Activated CD4-positive, CD25-positive, alpha-beta regulatory T cell treated with anti-CD3 and anti-CD28 coated beads, Interleukin-2, amount 50 U/mL, for 72 hours (primary cell): Measurements from ENCODE around the gene RIN3.
"Not testable (repeated sequence)": the region's sequence is repeated elsewhere in the genome, so short reads cannot be mapped to it uniquely, and the experiment has no call there.

Source experiments
- DNase-seq: peaks from one replicate; pipeline ENCODE4 v3.0.0; 2021

RIN3 gene

GRCh38 chr14:92675976-92676375 lies 162.4 kb downstream of the RIN3 start:
- DNase-seq, result no peak

- DNase-seq, result no peak
Observed at GRCh38 chr14:92676403-92677086, 163.0 kb downstream of the RIN3 start.

GRCh38 chr14:92677087-92677668 lies 163.6 kb downstream of the RIN3 start:
- peak; percentile 44 for DNase-seq

- DNase-seq, result no peak
Observed at GRCh38 chr14:92677955-92678354, 164.4 kb downstream of the RIN3 start.

- no peak for DNase-seq
Observed at GRCh38 chr14:92678766-92679165, 165.2 kb downstream of the RIN3 start.

- DNase-seq, result no peak
Observed at GRCh38 chr14:92679246-92679645, 165.7 kb downstream of the RIN3 start.

GRCh38 chr14:92680330-92680729 lies 166.7 kb downstream of the RIN3 start:
- not testable (repeated sequence) for DNase-seq

GRCh38 chr14:92680781-92681650 lies 167.4 kb downstream of the RIN3 start:
- peak; percentile 78 for DNase-seq

- DNase-seq, result no peak
Observed at GRCh38 chr14:92683041-92683440, 169.5 kb downstream of the RIN3 start.

- DNase-seq, result no peak
Observed at GRCh38 chr14:92684801-92685560, 171.4 kb downstream of the RIN3 start.

- DNase-seq, result no peak
Observed at GRCh38 chr14:92685784-92686355, 172.3 kb downstream of the RIN3 start.

- DNase-seq, result no peak
Observed at GRCh38 chr14:92686411-92686899, 172.9 kb downstream of the RIN3 start.

GRCh38 chr14:92686900-92687427 lies 173.4 kb downstream of the RIN3 start:
- DNase-seq, result peak; percentile 74

- DNase-seq, result no peak
Observed at GRCh38 chr14:92687681-92688433, 174.3 kb downstream of the RIN3 start.

GRCh38 chr14:92688434-92689375 lies 175.1 kb downstream of the RIN3 start:
- DNase-seq, result no peak

GRCh38 chr14:92690171-92691011 lies 176.8 kb downstream of the RIN3 start:
- DNase-seq, result no peak

GRCh38 chr14:92692822-92693226 lies 179.2 kb downstream of the RIN3 start:
- no peak for DNase-seq

GRCh38 chr14:92693998-92694795 lies 180.6 kb downstream of the RIN3 start:
- DNase-seq, result no peak
